Colon (tissue), 2 donors: ENCODE data around the gene SDF4.

ENCODE experiments used
- FAIRE-seq: peaks from 2 replicates; lab custom pipeline; 2012; peaks lifted over from hg19 to GRCh38; lab: Jason Lieb, UNC
- donor health status: control.
- donor health status: control.

Gene SDF4

GRCh38 chr1:1241588-1242219 lies 9.9 kb upstream of the SDF4 start:
- FAIRE-seq, result no peak

- FAIRE-seq, result no peak
Measured at GRCh38 chr1:1240822-1241587, 9.2 kb upstream of the SDF4 start.

GRCh38 chr1:1240348-1240732 lies 8.5 kb upstream of the SDF4 start:
- no peak for FAIRE-seq

- FAIRE-seq, result no peak
Measured at GRCh38 chr1:1239614-1240347, 8.0 kb upstream of the SDF4 start.

- no peak for FAIRE-seq
Measured at GRCh38 chr1:1239227-1239613, 7.4 kb upstream of the SDF4 start.

- no peak for FAIRE-seq
Measured at GRCh38 chr1:1238702-1239178, 6.9 kb upstream of the SDF4 start.

GRCh38 chr1:1237874-1238701 lies 6.3 kb upstream of the SDF4 start:
- no peak for FAIRE-seq

GRCh38 chr1:1236945-1237873 lies 5.4 kb upstream of the SDF4 start:
- FAIRE-seq, result no peak

- FAIRE-seq, result no peak
Measured at GRCh38 chr1:1236176-1236763, 4.5 kb upstream of the SDF4 start.

GRCh38 chr1:1235016-1235744 lies 3.4 kb upstream of the SDF4 start:
- no peak for FAIRE-seq

GRCh38 chr1:1234180-1234808 lies 2.5 kb upstream of the SDF4 start:
- FAIRE-seq, result no peak

- FAIRE-seq, result no peak
Measured at GRCh38 chr1:1233567-1233892, 1.7 kb upstream of the SDF4 start.

- FAIRE-seq, result no peak
Measured at GRCh38 chr1:1232796-1233566, 1.2 kb upstream of the SDF4 start.

- FAIRE-seq, result no peak
Measured at GRCh38 chr1:1232208-1232795, 501 bp upstream of the SDF4 start, which contains the start of gene B3GALT6. TSS of gene B3GALT6 (plus strand) at chr1:1232237. CDS start at chr1:1232279, 42 bp downstream.

- FAIRE-seq, result no peak
Measured at GRCh38 chr1:1230656-1231399, 973 bp downstream of the SDF4 start.

- no peak for FAIRE-seq
Measured at GRCh38 chr1:1229770-1230169, 2.0 kb downstream of the SDF4 start.

GRCh38 chr1:1228596-1229321 lies 3.0 kb downstream of the SDF4 start:
- FAIRE-seq, result no peak
